Spleen (tissue), 11 donors: ENCODE data around the gene PPP2R1B. TPM values are rescaled to one million over a fixed set of nuclear protein-coding genes. Genes with fewer than 3 reads are reported as not detected.

Experiments
- DNase-seq: peaks from one replicate; pipeline ENCODE4 v3.0.0-alpha.2; 2020
- H3K27ac ChIP-seq, 8 donors: fragments of 200-600 bp; sonication (generic) in 7 of 8; 1 replicate in 4 of 8; 2 replicates in 4 of 8; pipeline versions ENCODE4 v1.5.0 to v1.8.0; 2016 to 2021; ENCODE audit warnings: inconsistent platforms in 4 of 8, mild to moderate bottlenecking in 4 of 8, moderate library complexity in 1 of 8
- H3K27me3 ChIP-seq, 7 donors: fragments of 200-600 bp; sonication (generic) in 6 of 7; replicated peaks in 1 of 7; 1 replicate in 4 of 7; 2 replicates in 3 of 7; pipeline versions ENCODE4 v1.5.0 to v1.8.0; 2016 to 2021; ENCODE audit warnings: inconsistent platforms in 3 of 7, mild to moderate bottlenecking in 1 of 7
- H3K36me3 ChIP-seq, 6 donors: fragments of 200-600 bp; sonication (generic) in 5 of 6; 1 replicate in 4 of 6; 2 replicates in 2 of 6; pipeline versions ENCODE4 v1.5.0 to v1.8.0; 2016 to 2021; ENCODE audit warnings: inconsistent platforms in 2 of 6
- H3K4me1 ChIP-seq, 6 donors: fragments of 200-600 bp; sonication (generic) in 5 of 6; 1 replicate in 3 of 6; 2 replicates in 3 of 6; pipeline versions ENCODE4 v1.5.0 to v1.8.0; 2016 to 2021; ENCODE audit warnings: inconsistent platforms in 3 of 6
- H3K4me3 ChIP-seq, 8 donors: fragments of 200-600 bp; sonication (generic) in 7 of 8; 1 replicate in 4 of 8; 2 replicates in 4 of 8; pipeline versions ENCODE4 v1.5.0 to v1.8.0; 2016 to 2021; ENCODE audit warnings: inconsistent platforms in 4 of 8, mild to moderate bottlenecking in 4 of 8, moderate library complexity in 2 of 8
- H3K9me3 ChIP-seq, 8 donors: fragments of 200-600 bp; sonication (generic) in 7 of 8; 1 replicate in 4 of 8; 2 replicates in 4 of 8; pipeline versions ENCODE4 v1.5.0 to v1.8.0; 2016 to 2021; ENCODE audit warnings: inconsistent platforms in 4 of 8
- POLR2A ChIP-seq, 3 donors: fragments of 450-650 bp; IDR thresholded peaks; one replicate each; pipeline ENCODE4 v1.5.1; 2017; ENCODE audit warnings: antibody characterized with exemption in 3 of 3, mild to moderate bottlenecking in 1 of 3
- POLR2AphosphoS5 ChIP-seq, 3 donors: sonication (generic); formaldehyde crosslinking; IDR thresholded peaks; one replicate each; pipeline ENCODE4 v1.5.1; 2017; ENCODE audit warnings: antibody characterized with exemption in 3 of 3
- WGBS, 5 donors: extraction: QIAGEN DNeasy Blood & Tissue Kit in 3 of 5; methylation state at CpG; one replicate each; pipeline versions ENCODE4 v1.1.5 to v1.1.7; 2013 to 2018; 5-methylcytosine and 5-hydroxymethylcytosine counted together
- intact Hi-C: fragments of 100-400 bp; cut with DNase I; formaldehyde crosslinking; loops from one replicate; pipeline ENCODE4 v1.15.0; 2023; ENCODE audit warnings: low total_unique reads
- polyA plus RNA-seq, 3 donors: library from polyadenylated mRNA; stranded (reverse); fragments of 200-250 nt; gene quantifications; one replicate each; pipeline ENCODE4 v1.2.1, GENCODE V29; 2013
- total RNA-seq, 7 donors: library from RNA; depleted of rRNA in 3 of 7; stranded (reverse); fragments of >200 nt in 3 of 7; fragmentation: NEBNext Ultra II Directional in 4 of 7; extraction: Animal tissue kit (Norgen Biotek cat#: 25700) in 4 of 7; gene quantifications; one replicate each; pipeline versions ENCODE4 v1.1.0 to v1.2.1, GENCODE V29; 2016 to 2021
- TF ChIP-seq, protein P1 (sequence below), 11 experiments: fragments of 200-600 bp in 7 of 11; fragments of 450-650 bp in 4 of 11; sonication (generic) in 4 of 11; IDR thresholded peaks in 8 of 11; conservative IDR thresholded peaks in 3 of 11; 1 replicate in 7 of 11; 2 replicates in 4 of 11; pipeline versions ENCODE4 v1.4.0 to v1.8.0; 2016 to 2021; ENCODE audit warnings: antibody characterized with exemption in 11 of 11, inconsistent platforms in 4 of 11, mild to moderate bottlenecking in 1 of 11
- donor health status: healthy with polysubstance abuse.
- donor health status: DM: no; HTN: no; CAD: no; lungs with moderate emphysema.
- donor health status: DM: no; HTN: no; CAD: no.
- donor health status: Bipolar disorder and iron deficiency.
- donor health status: healthy.
- donor health status: DM: no; HTN: no; CAD: no.
- donor health status: DM: yes; HTN: yes; CAD: no.

Gene PPP2R1B
- total and polyA plus RNA-seq, 10 donors: 4.0 to 30.3 (median 22.9) TPM

DNA sequence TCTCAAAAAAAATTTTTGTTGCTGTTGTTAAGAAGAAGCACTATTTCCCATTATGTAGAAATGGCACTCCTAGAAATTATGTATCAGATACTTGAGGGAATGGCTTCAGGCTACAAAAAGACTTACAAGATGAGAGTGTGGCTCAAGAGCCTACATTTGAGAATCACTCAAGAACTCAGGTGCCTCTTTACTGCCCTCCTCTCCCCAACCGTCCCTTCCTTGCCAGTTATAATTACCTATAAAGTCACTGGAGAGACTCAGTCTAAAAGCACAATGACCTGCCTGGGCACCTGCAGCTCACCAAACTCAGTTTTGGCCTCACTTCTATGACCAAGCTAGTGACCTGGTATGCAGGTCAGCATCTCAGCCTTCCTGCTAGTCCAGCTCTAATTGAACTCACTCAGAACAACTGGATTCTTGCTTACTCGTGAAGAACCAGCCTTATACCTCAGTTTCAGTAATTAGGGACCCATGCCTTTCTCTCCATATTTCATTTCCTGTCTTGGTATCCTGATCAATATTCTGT, 41.9 kb upstream of the PPP2R1B start:
- WGBS, 5 donors: 90 to 100% (median 98%) methylated on average over 2 of the region's 2 CpGs
- Histone ChIP-seq H3K27me3 (no peaks in the 10 kb centered on the region), H3K36me3 (peaks cover 0 to 83% (median 30%) of the 10 kb centered on the region in 6 donors), H3K4me1 (no peaks in the 10 kb centered on the region), H3K9me3 (no peaks in the 10 kb centered on the region), H3K27ac (no peak overlapping the region), H3K4me3 (no peak overlapping the region)
- DNase-seq: no peak
- no peak for TF ChIP-seq POLR2AphosphoS5 (IDR thresholded peaks at IDR 0.05)
- no peak for TF ChIP-seq POLR2A (IDR thresholded peaks at IDR 0.05)
- TF ChIP-seq, protein P1, sequence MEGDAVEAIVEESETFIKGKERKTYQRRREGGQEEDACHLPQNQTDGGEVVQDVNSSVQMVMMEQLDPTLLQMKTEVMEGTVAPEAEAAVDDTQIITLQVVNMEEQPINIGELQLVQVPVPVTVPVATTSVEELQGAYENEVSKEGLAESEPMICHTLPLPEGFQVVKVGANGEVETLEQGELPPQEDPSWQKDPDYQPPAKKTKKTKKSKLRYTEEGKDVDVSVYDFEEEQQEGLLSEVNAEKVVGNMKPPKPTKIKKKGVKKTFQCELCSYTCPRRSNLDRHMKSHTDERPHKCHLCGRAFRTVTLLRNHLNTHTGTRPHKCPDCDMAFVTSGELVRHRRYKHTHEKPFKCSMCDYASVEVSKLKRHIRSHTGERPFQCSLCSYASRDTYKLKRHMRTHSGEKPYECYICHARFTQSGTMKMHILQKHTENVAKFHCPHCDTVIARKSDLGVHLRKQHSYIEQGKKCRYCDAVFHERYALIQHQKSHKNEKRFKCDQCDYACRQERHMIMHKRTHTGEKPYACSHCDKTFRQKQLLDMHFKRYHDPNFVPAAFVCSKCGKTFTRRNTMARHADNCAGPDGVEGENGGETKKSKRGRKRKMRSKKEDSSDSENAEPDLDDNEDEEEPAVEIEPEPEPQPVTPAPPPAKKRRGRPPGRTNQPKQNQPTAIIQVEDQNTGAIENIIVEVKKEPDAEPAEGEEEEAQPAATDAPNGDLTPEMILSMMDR (IDR thresholded peaks at IDR 0.05 in 8 of 11, conservative IDR thresholded peaks at IDR 0.05 in 3 of 11): no peak
- intact Hi-C loops: no loop called here

DNA sequence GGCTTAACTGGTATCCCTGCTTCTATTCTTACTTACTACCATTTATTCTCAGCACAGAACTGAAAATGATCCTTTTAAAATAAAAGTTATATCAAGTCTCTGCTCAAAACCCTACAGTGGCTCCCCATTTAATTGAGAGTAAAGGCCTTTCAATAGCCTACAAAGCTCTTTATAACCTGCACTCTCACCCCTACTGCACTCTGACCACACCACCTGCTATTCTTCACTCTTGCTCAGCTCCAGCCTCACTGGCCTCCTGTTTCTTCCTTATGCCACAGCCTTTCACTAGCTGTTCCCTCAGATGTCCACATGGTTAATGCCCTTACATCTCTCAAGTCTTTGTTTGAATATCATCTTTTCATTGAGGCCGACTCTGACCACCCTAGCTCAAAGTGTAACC, 40.9 kb upstream of the PPP2R1B start:
- WGBS, 5 donors: 89 to 100% (median 100%) methylated on average over 1 of the region's 1 CpG
- no peak for DNase-seq
- no peaks in the 10 kb centered on the region for H3K27me3 ChIP-seq
- peaks cover 0 to 86% (median 30%) of the 10 kb centered on the region in 6 donors for H3K36me3 ChIP-seq
- H3K27ac ChIP-seq: no peak overlapping the region
- intact Hi-C loops: no loop called here
- no peak for TF ChIP-seq POLR2AphosphoS5 (IDR thresholded peaks at IDR 0.05)
- TF ChIP-seq, protein P1 (IDR thresholded peaks at IDR 0.05 in 8 of 11, conservative IDR thresholded peaks at IDR 0.05 in 3 of 11): no peak
- no peaks in the 10 kb centered on the region for H3K9me3 ChIP-seq
- H3K4me3 ChIP-seq: no peak overlapping the region
- H3K4me1 ChIP-seq: no peaks in the 10 kb centered on the region

DNA sequence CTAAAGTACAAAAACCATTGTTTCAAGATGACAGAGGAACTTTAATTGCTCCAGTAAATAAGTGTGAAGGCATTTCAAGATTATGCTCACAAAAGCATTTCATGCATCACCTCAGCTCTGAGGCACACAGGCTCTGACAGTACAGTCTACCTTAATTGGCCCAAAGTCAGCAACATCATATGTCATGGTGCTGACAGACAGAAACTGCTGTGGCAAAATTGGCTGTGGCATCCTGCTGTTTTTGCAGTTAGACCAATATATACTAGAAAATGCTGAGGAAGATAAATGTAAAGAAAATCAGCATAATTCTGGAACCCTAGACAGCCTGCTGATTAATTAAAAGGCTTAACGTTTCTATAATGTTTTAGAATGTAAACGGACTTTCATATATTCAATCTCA, 34.9 kb upstream of the PPP2R1B start:
- TF ChIP-seq, protein P1 (IDR thresholded peaks at IDR 0.05 in 8 of 11, conservative IDR thresholded peaks at IDR 0.05 in 3 of 11): no peak
- 88 to 96% (median 88%) methylated on average over 2 of the region's 2 CpGs for WGBS, 5 donors
- Histone ChIP-seq H3K4me1 (peaks cover 0 to 7% (median 0%) of the 10 kb centered on the region in 6 donors), H3K36me3 (peaks cover 0 to 95% (median 21%) of the 10 kb centered on the region in 6 donors), H3K27me3 (no peaks in the 10 kb centered on the region), H3K9me3 (peaks cover 0 to 21% (median 15%) of the 10 kb centered on the region in 8 donors), H3K27ac (no peak overlapping the region), H3K4me3 (no peak overlapping the region)
- DNase-seq: no peak
- intact Hi-C loops: no loop called here

DNA sequence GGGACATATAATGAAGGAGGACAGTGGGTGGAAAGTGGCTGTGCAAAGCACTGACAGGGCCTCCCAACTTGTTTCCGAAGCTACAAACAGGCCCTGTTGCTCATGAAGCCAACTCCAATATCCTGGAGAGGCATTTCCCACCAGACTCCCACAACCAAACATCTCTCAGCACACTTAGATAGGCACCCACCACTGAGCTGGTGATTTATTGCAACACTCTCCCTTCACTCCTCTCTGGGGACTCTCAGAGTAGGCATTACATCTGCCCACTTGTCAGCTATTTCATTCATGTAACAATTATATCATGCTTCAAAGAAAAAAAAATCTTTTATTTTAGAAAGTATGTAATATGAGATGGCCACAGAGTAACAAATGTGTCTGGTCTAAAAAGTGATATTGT, 32.1 kb upstream of the PPP2R1B start:
- TF ChIP-seq POLR2AphosphoS5 (IDR thresholded peaks at IDR 0.05) (no peak), POLR2A (IDR thresholded peaks at IDR 0.05) (no peak)
- TF ChIP-seq, protein P1 (IDR thresholded peaks at IDR 0.05 in 8 of 11, conservative IDR thresholded peaks at IDR 0.05 in 3 of 11): no peak
- intact Hi-C loops: no loop called here

More for the DNA sequence above, 32.1 kb upstream of the PPP2R1B start:
- DNase-seq: no peak
- 91 to 100% (median 94%) methylated on average over 1 of the region's 1 CpG for WGBS, 5 donors
- H3K4me1 ChIP-seq: peaks cover 0 to 7% (median 0%) of the 10 kb centered on the region in 6 donors
- H3K27ac ChIP-seq: no peak overlapping the region
- peaks cover 0 to 21% (median 15%) of the 10 kb centered on the region in 8 donors for H3K9me3 ChIP-seq
- no peak overlapping the region for H3K4me3 ChIP-seq
- no peaks in the 10 kb centered on the region for H3K27me3 ChIP-seq
- peaks cover 0 to 80% (median 9%) of the 10 kb centered on the region in 6 donors for H3K36me3 ChIP-seq
